Measurements from ENCODE around the gene MAGEA8. TPM values are rescaled to one million over a fixed set of nuclear protein-coding genes. Genes with fewer than 3 reads are reported as not detected.

MAGEA8 gene
- total RNA-seq, 1 experiment from 2014 or later = not detected

GRCh38 chrX:149853925-149854324 is 27.1 kb upstream of the MAGEA8 start:
- no peak overlapping the region for H3K9ac ChIP-seq (ENCODE audit: extremely low read depth, insufficient read length, low read length)
- Mint-ChIP-seq H3K27me3 (ENCODE audit: low read depth) (no peaks in the 10 kb centered on the region; the same call in 1 of the 2 replicates), H3K4me1 (peaks cover 16% of the 10 kb centered on the region in 2 experiments), H3K27ac (no peak overlapping the region; a peak in 1 of 7 replicates), H3K9me3 (peaks cover 72 to 73% of the 10 kb centered on the region in 2 experiments), H3K4me3 (no peak overlapping the region), H3K36me3 (ENCODE audit: insufficient read depth in 1 of 3, low read depth in 3 of 3) (peaks cover 0 to 13% (median 1%) of the 10 kb centered on the region in 3 experiments; a peak in 3 of 7 replicates)
- no peak overlapping the region for H3K14ac ChIP-seq (ENCODE audit: insufficient read depth, low read length)
- TF ChIP-seq CTCF (conservative IDR thresholded peaks at IDR 0.05) = no peak
- no peak for DNase-seq
- no peak overlapping the region for H3T11ph ChIP-seq (ENCODE audit: low read length)
- H3K27ac ChIP-seq (ENCODE audit: insufficient read length, low read depth, low read length) = no peak overlapping the region
- no peak overlapping the region for H3K56ac ChIP-seq (ENCODE audit: insufficient read length, low read depth, low read length)
- no peaks in the 10 kb centered on the region for H3K79me1 ChIP-seq (ENCODE audit: insufficient read depth, low read depth, low read length, poor library complexity, severe bottlenecking)
- WGBS (ENCODE audit: extremely low coverage, insufficient read length, low lambda C conversion rate) = no CpG with 5 or more reads among the region's 2 CpGs
- no peak overlapping the region for H2AFZ ChIP-seq (ENCODE audit: low read length)
- no peak overlapping the region for H3K18ac ChIP-seq (ENCODE audit: insufficient read length, low read depth, low read length)
- no peaks in the 10 kb centered on the region for H4K20me1 ChIP-seq (ENCODE audit: control insufficient read depth, insufficient read depth, insufficient read length)
- H4K91ac ChIP-seq (ENCODE audit: insufficient read length, low read depth, low read length) = no peak overlapping the region
- no peak overlapping the region for H2AK5ac ChIP-seq (ENCODE audit: insufficient read length, low read length)
- no peaks in the 10 kb centered on the region for H3K27me3 ChIP-seq (ENCODE audit: insufficient read depth, low read length)
- H3K4me1 ChIP-seq (ENCODE audit: insufficient read depth, low read length) = no peaks in the 10 kb centered on the region
- no peak overlapping the region for H2BK5ac ChIP-seq (ENCODE audit: insufficient read length, low read length)
- H3K4me2 ChIP-seq (ENCODE audit: insufficient read depth, insufficient read length, low read length) = no peak overlapping the region
- no peak overlapping the region for H2BK120ac ChIP-seq (ENCODE audit: low read depth, low read length, poor library complexity, severe bottlenecking)
- H3K23me2 ChIP-seq (ENCODE audit: insufficient read length, low read depth, low read length, poor library complexity, severe bottlenecking) = no peaks in the 10 kb centered on the region
- no peaks in the 10 kb centered on the region for H3K79me2 ChIP-seq (ENCODE audit: insufficient read depth, low read length)
- no peak overlapping the region for H3K23ac ChIP-seq (ENCODE audit: insufficient read length, low read depth, low read length)
- no peak overlapping the region for H3K4ac ChIP-seq (ENCODE audit: low read depth, low read length)
- no peak overlapping the region for H4K5ac ChIP-seq (ENCODE audit: insufficient read length, low read depth, low read length)
- no peak overlapping the region for H2BK12ac ChIP-seq (ENCODE audit: insufficient read length, low read depth, low read length)
- H3K9me3 ChIP-seq (ENCODE audit: control insufficient read depth, low read depth, low read length) = peaks cover 32% of the 10 kb centered on the region
- H4K8ac ChIP-seq (replicated peaks; ENCODE audit: insufficient read length, low read depth, low read length) = no peak overlapping the region
- H2BK15ac ChIP-seq (ENCODE audit: low read depth, low read length) = no peak overlapping the region
- no peak overlapping the region for H2BK20ac ChIP-seq (ENCODE audit: low read depth, low read length, poor library complexity, severe bottlenecking)
